GM12865 (cell line): ENCODE results near the gene SPTBN4.

Source experiments
- DNase-seq: peaks from one replicate; pipeline ENCODE4 v3.0.0; 2010; ENCODE audit warnings: low read depth
- H3K4me3 ChIP-seq: 2 replicates; pipeline ENCODE4 v1.5.1; 2011; ENCODE audit warnings: mild to moderate bottlenecking, low read depth, low read length, control low read depth
- TF ChIP-seq, protein P1 (sequence below): IDR thresholded peaks from 2 replicates; pipeline ENCODE4 v1.5.1; 2011; ENCODE audit warnings: low read length, control low read depth, low read depth, inconsistent platforms; ENCODE audit not compliant: insufficient read depth; ENCODE audit errors: missing control alignments

SPTBN4 gene

DNA sequence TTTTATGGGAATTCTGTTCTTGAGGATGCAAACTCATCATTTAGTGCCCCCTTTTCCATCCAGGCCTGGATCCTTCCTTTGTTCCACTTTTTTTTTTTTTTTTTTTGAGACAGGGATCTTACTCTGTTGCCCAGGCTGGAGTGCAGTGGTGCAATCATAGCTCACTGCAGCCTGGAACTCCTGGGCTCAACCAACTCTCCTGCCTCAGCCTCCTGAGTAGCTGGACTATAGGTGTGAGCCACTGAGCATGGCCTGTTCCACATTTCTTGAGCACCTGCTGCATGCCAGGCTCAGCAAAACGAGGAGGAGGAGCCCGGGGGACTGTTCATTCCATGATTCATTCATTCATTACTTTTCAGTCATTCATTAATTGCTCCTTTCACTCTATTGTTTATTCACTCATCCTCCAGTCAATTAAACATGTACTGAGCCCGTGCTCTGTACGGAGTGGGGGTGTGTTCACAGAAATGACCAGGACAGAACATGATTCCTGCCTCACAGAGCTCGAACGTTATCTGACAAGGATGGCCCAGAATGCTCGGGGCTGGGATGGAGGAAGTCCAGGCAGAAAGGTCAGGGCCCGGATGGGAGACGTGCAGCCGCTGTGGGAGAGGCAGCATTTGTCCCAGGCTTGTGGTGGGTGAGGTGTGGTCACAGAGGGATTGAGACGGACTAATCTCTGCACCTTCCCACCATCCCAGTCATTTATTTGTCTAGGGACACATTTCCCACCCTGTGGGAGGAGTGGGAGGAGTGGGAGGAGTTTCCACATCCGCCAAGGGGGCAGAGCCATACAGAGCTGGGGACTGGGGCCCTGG, 58.6 kb downstream of the SPTBN4 start:
- DNase-seq: no peak
- H3K4me3 ChIP-seq: no peak overlapping the region
- TF ChIP-seq, protein P1, sequence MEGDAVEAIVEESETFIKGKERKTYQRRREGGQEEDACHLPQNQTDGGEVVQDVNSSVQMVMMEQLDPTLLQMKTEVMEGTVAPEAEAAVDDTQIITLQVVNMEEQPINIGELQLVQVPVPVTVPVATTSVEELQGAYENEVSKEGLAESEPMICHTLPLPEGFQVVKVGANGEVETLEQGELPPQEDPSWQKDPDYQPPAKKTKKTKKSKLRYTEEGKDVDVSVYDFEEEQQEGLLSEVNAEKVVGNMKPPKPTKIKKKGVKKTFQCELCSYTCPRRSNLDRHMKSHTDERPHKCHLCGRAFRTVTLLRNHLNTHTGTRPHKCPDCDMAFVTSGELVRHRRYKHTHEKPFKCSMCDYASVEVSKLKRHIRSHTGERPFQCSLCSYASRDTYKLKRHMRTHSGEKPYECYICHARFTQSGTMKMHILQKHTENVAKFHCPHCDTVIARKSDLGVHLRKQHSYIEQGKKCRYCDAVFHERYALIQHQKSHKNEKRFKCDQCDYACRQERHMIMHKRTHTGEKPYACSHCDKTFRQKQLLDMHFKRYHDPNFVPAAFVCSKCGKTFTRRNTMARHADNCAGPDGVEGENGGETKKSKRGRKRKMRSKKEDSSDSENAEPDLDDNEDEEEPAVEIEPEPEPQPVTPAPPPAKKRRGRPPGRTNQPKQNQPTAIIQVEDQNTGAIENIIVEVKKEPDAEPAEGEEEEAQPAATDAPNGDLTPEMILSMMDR: no peak

DNA sequence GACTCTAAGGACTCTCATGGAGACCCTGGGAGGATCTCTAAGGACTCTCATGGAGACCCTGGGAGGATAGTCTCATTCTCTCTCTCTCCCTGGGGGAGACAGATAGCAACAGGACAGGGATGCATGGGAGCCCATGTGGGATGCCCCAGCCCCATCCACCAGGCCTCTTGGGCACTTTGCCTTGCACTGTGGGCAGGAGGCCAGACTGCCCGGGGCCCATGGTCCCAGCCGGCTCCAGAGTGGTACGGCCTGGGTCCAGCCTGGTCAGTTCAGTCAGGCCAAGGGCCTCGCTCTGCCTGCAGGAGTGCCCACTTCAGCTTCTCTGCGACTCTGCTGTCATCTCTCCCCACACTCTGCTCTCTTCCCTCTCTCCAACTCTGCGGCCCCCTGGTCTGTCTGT, 61.3 kb downstream of the SPTBN4 start:
- no peak for DNase-seq
- TF ChIP-seq, protein P1: no peak
- H3K4me3 ChIP-seq: no peak overlapping the region

GRCh38 chr19:40528533-40529092, 61.8 kb downstream of the SPTBN4 start:
- no peak for DNase-seq
- no peak overlapping the region for H3K4me3 ChIP-seq
- TF ChIP-seq, protein P1: no peak

DNA sequence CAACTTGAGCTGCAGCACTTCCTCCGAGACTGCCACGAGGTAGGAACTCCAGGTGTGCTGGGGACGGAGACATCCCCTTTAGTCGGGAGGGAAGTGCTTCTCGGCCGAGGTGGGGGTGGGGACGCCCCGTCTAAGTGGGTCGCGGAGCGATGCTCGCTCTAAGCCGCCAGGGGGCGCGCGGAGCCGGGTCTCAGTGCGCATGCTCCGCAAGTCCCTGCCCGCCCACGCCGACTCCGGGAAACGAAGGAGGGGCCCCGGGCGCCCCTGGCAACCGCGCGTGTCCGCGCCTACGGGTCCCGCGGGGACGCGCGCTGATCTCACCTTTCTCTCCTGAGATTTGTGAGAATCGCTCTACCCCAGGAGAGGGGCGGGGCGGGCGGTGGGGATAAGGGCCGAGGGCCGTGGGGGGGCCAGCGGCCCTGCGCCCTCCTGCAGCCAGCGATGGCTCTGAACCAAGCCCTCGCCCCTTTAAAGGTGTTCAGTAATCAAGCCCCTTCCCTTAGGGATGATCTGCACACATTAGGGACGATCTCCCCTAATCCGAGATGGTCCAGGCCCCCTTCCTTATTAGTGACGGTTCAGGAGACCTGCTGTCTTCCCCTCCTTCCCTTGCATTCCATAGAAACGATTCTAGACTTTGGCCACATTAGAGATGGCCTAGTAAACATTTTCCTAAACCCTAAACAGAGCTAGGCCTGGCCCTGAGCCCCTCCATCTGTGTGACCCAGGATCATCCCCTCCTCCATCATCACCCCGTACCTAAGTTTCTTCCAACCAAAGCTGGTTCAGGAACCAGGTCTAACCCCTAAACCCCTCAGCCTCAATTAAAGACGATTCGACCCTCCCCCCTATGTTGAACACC, 62.5 kb downstream of the SPTBN4 start:
- TF ChIP-seq, protein P1: peak; percentile 95

GRCh38 chr19:40530091-40530901, 63.5 kb downstream of the SPTBN4 start:
- no peak overlapping the region for H3K4me3 ChIP-seq
- DNase-seq: no peak
- TF ChIP-seq, protein P1: no peak

More for the DNA sequence above, 62.5 kb downstream of the SPTBN4 start:
- H3K4me3 ChIP-seq: peak overlapping the region; percentile 42
- peak; percentile 91 for DNase-seq

- H3K4me3 ChIP-seq: no peak overlapping the region
- TF ChIP-seq, protein P1: no peak
- no peak for DNase-seq
These were observed 66.7 kb downstream of the SPTBN4 start for GRCh38 chr19:40533508-40533907.
